HG03521 (cell line): ENCODE results near the gene ZNF100.
"Not testable (repeated sequence)": the region's sequence is repeated elsewhere in the genome, so short reads cannot be mapped to it uniquely, and the experiment has no call there.

Experiments
- ATAC-seq: cut with Tn5 transposase; IDR thresholded peaks from one replicate; pipeline ENCODE4 v1.9.1; 2021; ENCODE audit warnings: mild to moderate bottlenecking, moderate library complexity; ENCODE audit not compliant: unreplicated experiment

Gene ZNF100

GRCh38 chr19:21767065-21767800 lies at the start of gene ZNF100:
Gene ZNF100, minus strand, starts transcription at chr19:21767579. Its CDS starts 150 bp downstream, at chr19:21767429.
- ATAC-seq, result peak; percentile 94

DNA sequence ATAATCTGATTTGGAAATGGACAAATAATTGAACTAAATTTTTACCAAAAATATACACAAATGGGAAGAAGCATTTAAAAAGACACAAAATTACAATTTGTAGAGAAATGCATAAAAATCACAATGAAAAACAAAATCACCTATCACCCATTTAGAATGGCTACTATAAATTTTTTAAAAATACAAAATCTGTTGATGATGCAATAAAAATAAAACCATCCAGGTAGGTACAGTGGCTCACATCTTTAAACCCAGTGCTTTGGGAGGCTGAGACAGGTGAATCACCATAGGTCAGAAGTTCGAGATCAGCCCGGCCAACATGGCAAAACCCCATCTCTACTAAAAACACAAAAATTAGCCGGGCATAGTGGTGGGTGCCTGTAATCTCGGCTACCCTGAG lies 45.1 kb upstream of the ZNF100 start:
- ATAC-seq, result no peak

- not testable (repeated sequence) for ATAC-seq
Measured at GRCh38 chr19:21808400-21809000, 41.1 kb upstream of the ZNF100 start.

DNA sequence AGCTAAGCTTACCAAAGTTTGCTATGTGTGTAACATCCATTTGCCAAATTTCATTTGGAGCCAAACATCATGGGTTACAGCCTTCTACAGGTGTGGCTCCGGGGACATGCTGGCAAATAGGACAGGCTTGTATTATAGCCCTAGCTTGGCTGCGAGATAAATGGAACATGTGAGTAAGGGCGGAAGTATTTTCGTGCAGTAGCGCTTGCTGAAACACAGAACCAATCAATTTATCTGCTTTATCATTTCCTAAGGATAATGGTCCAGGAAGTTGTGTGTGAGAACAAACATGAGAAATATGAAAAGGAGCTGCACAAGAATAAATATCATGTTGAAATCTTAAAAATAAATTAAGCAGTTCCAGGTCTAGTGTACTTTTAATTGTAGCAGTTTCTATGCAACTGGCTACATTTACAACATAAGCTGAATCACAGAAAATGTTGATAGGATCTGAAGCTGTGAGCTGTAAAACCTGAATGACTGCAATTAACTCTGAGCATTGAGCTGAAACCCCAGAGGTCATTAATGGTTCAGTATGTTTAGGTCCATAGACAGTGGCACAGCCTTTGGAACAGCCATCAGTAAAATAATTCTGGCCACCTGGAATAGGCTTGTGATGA lies 22.2 kb upstream of the ZNF100 start:
- ATAC-seq, result no peak

DNA sequence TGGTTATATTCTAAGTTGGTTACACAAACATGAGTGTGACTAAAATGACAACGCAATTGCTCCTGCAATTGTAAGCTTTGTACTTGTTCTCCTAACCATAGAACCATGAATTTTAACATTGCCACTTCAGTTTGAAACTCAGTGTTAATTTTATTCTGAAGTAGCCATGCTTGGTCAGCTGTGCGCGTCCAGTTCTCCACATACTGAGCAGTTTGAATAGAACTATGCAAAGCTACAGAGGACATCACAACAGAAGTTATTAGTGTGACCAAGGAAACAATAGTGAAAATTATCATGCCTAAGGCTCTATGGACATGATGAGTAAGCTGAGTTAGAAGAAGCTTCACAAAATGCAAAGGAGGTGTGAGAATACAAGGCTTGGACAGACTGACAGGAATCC lies 19.6 kb upstream of the ZNF100 start:
- ATAC-seq, result no peak

DNA sequence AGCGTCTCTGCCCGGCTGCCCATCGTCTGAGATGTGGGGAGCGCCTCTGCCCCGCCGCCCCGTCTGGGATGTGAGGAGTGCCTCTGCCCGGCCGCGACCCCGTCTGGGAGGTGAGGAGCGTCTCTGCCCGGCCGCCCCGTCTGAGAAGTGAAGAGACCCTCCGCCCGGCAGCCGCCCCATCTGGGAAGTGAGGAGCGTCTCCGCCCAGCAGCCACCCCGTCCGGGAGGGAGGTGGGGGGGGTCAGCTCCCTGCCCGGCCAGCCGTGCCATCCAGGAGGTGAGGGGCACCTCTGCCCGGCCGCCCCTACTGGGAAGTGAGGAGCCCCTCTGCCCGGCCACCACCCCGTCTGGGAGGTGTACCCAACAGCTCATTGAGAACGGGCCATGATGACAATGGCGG lies 8.4 kb upstream of the ZNF100 start:
- not testable (repeated sequence) for ATAC-seq

- ATAC-seq, result not testable (repeated sequence)
Measured at GRCh38 chr19:21766705-21767064, 694 bp downstream of the ZNF100 start.

GRCh38 chr19:21765151-21765550 lies 2.2 kb downstream of the ZNF100 start:
- ATAC-seq, result no peak

- not testable (repeated sequence) for ATAC-seq
Measured at GRCh38 chr19:21761547-21761946, 5.8 kb downstream of the ZNF100 start.

DNA sequence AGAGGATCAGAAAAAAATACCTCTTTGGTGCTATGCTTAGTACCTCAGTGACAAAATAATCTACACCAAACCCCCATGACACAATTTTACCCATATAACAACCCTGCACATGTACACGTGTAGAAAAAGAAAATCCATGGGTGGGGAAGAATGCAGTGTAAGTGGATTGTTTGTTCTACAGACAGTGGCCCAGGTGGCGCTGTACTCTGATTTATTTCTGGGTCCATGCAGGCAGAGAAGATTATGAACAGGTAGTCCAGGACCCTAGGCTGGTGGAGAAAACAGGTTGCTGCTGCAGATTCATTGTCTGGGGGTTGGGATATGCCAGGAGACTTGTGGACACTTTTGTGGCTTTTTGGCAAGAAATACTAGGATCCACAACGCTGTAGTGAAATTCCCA lies 9.1 kb downstream of the ZNF100 start:
- ATAC-seq, result no peak

- ATAC-seq, result not testable (repeated sequence)
Measured at GRCh38 chr19:21755555-21755954, 11.8 kb downstream of the ZNF100 start.

GRCh38 chr19:21751384-21751783 lies 16.0 kb downstream of the ZNF100 start:
- no peak for ATAC-seq

DNA sequence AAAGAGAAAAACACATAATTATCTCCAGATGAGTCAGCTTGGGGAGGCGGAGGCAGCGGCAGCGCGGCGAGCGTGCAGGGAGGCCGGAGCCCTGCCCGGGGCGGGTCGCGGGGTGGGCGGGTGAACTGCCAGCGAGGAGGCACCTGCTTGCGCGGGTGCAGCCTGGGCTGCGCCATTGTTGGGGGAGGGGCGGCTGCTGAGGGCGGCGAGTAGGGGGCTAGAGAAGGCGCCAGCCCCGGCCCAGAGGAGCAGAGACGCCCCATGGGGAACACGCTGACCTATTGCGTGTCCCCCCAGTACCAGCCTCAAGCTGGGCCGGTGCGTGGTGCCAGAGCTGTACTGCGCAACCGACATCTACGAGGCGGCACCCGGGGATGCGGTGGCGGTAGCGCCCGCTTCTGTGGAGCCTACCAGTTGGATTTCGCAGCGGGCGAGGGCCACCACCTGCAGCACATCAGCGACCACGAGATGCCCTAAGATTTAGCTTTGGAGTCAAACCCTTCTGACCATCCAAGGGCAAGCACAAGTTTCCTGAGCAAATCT lies 16.7 kb downstream of the ZNF100 start:
- no peak for ATAC-seq

DNA sequence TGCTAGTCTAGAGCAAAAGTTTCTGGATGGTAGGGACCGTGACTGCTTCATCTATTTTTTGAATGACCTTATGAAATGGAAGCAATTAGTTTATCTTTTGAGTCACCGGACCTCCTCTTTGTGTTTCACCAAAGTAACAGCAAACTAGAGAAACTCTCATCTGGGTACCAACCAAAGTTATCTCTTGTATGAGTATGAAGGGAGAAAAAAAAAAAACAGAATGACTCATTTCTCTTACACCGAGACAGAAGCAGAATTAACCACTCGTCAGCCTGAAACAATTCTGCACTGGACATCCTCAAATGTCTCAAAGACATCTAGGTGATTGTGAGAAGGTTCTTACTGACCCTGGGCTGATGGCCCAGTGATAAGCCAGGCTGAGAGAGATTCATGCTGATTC lies 18.3 kb downstream of the ZNF100 start:
- ATAC-seq, result no peak

DNA sequence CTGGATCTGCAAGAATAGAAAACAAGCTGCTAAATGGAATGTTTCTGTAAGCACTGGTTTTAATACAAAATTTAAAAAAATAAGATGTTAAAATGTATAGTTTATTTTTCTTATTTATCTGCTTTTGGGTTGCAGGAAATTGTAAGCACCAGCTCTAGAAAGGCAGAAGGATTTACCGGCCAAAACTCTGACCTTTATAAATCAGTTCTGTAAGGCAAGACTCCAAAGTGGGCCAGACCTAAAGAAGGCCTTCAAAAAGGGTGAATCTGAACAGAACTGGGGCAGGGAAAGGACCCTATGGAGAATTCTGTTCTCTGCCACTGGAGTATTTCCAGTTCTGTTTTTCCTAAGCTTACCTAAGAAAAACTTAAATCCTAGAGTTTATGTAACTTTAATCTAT lies 19.3 kb downstream of the ZNF100 start:
- no peak for ATAC-seq

- ATAC-seq, result no peak
Measured at GRCh38 chr19:21740559-21740958, 26.8 kb downstream of the ZNF100 start.

- ATAC-seq, result not testable (repeated sequence)
Measured at GRCh38 chr19:21726942-21727747, 40.2 kb downstream of the ZNF100 start.

GRCh38 chr19:21713761-21714160 lies 53.6 kb downstream of the ZNF100 start:
- ATAC-seq, result no peak

DNA sequence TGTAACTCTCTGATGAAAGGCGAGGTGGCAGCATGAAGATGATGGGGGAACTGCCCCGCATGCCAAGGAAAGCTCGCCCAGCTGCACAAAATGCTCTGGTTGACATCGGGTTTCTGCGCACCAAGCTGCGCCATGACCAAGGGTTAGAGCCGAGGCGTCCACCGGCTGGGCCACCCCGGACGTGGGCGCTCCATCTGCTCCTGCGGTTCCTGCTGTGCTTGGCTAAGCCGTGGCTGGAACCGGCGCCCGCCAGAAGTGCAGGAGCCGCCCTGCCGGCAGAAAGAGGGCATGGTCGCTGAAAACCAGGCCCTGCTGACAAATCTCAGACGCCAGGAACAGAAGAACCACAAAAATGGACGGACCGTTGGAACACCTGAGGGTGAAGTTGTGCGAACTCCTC lies 57.9 kb downstream of the ZNF100 start:
- no peak for ATAC-seq

DNA sequence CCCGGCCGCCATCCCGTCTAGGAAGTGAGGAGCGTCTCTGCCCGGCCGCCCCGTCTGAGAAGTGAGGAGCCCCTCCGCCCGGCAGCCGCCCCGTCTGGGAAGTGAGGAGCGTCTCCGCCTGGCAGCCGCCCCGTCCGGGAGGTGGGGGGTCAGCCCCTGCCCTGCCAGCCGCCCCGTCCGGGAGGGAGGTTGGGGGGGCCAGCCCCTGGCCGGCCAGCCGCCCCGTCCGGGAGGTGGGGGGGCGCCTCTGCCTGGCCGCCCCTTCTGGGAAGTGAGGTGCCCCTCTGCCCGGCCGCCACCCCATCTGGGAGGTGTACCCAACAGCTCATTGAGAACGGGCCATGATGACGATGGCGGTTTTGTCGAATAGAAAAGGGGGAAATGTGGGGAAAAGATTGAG lies 59.5 kb downstream of the ZNF100 start:
- ATAC-seq, result not testable (repeated sequence)

GRCh38 chr19:21707065-21707464 lies 60.3 kb downstream of the ZNF100 start:
- ATAC-seq, result no peak
